Measurements from ENCODE around the gene RORC. TPM values are rescaled to one million over a fixed set of nuclear protein-coding genes. Genes with fewer than 3 reads are reported as not detected.

RORC gene
- total and polyA plus RNA-seq, 2 of the 8 experiments (the other 6 are each of a cell fraction or from before 2014, with no cell fraction given) = 0.44 to 0.54 TPM

GRCh38 chr1:151773702-151774101 lies 57.9 kb downstream of the RORC start:
- H3K27me3 ChIP-seq (replicated peaks in 1 of 4; ENCODE audit: control insufficient read depth in 3 of 4, extremely low read depth in 1 of 4, insufficient read depth in 3 of 4, low read length in 3 of 4) = peaks cover 0 to 1% (median 0%) of the 10 kb centered on the region in 4 experiments; a peak in 1 of 7 replicates
- H3K79me1 ChIP-seq (ENCODE audit: low read depth, low read length) = no peaks in the 10 kb centered on the region
- H4K5ac ChIP-seq (ENCODE audit: insufficient read length, low read depth, low read length) = no peak overlapping the region
- no peak overlapping the region for H3K18ac ChIP-seq (ENCODE audit: extremely low read depth, low read length)
- no peak overlapping the region for H3K56ac ChIP-seq (replicated peaks; ENCODE audit: insufficient read length, low read depth, low read length)
- no peak overlapping the region for H2BK5ac ChIP-seq (ENCODE audit: low read depth, low read length)
- no peak overlapping the region for H2BK12ac ChIP-seq (ENCODE audit: low read depth, low read length)
- H2AK5ac ChIP-seq (ENCODE audit: low read depth, low read length) = no peak overlapping the region
- DNase-seq (ENCODE audit: low read depth in 1 of 2, low spot score in 2 of 2) (no peak), FAIRE-seq (no peak)
- H3K23me2 ChIP-seq (ENCODE audit: low read depth, low read length) = no peaks in the 10 kb centered on the region
- H2BK15ac ChIP-seq (ENCODE audit: low read length) = no peak overlapping the region
- no peak overlapping the region for H3K4ac ChIP-seq (replicated peaks; ENCODE audit: insufficient read length, low read depth, low read length)
- H2AFZ ChIP-seq (ENCODE audit: low read length) = no peak overlapping the region
- H3K36me3 ChIP-seq (ENCODE audit: control insufficient read depth in 2 of 4, insufficient read depth in 4 of 4, low read length in 3 of 4) = peaks cover 0 to 34% (median 11%) of the 10 kb centered on the region in 4 experiments; a peak in 5 of 8 replicates
- no peak overlapping the region for H4K91ac ChIP-seq (replicated peaks; ENCODE audit: insufficient read length, low read length)
- H3K23ac ChIP-seq (ENCODE audit: insufficient read length) = no peak overlapping the region
- H3K79me2 ChIP-seq (ENCODE audit: control insufficient read depth in 1 of 2, insufficient read depth in 2 of 2, low read length in 2 of 2) = no peaks in the 10 kb centered on the region
- no peak overlapping the region for H3K4me2 ChIP-seq (ENCODE audit: insufficient read depth in 1 of 2, low read depth in 2 of 2, low read length in 2 of 2)
- no peak overlapping the region for H4K8ac ChIP-seq (ENCODE audit: extremely low read depth, insufficient read depth, low read length)
- no peaks in the 10 kb centered on the region for H4K20me1 ChIP-seq (replicated peaks in 1 of 2; ENCODE audit: control insufficient read depth in 1 of 2, insufficient read depth in 2 of 2, low read length in 2 of 2)
- POLR2A ChIA-PET (ENCODE audit: partially characterized antibody) = interaction anchor here (1.5 kb wide), 1 partner anchor 14 kb away, joined by 5 read pairs; no protein-coding TSS in a partner anchor
- no peak overlapping the region for H2BK120ac ChIP-seq (replicated peaks; ENCODE audit: low read depth, low read length)
- H3K14ac ChIP-seq (ENCODE audit: insufficient read length) = no peak overlapping the region
- no peak overlapping the region for H3K27ac ChIP-seq (ENCODE audit: low read depth, low read length)
- no peaks in the 10 kb centered on the region for H3K4me1 ChIP-seq (replicated peaks in 1 of 4; ENCODE audit: control insufficient read depth in 3 of 4, insufficient read depth in 4 of 4, low read length in 3 of 4)
- WGBS, 2 experiments (ENCODE audit: extremely low coverage in 1 of 2, insufficient coverage in 1 of 2, insufficient read length in 1 of 2, insufficient replicate concordance in 2 of 2, low coverage in 1 of 2, low lambda C conversion rate in 2 of 2, missing lambda C conversion rate in 1 of 2) = 79% methylated on average over 5 of the region's 5 CpGs; no CpG with 5 or more reads in 1 of the 2 experiments
- peaks cover 0 to 5% of the 10 kb centered on the region in 2 experiments; a peak in 2 of 4 replicates for H3K9me3 ChIP-seq (ENCODE audit: insufficient read depth in 2 of 2, low read depth in 1 of 2, low read length in 1 of 2)
- H3K4me3 ChIP-seq (ENCODE audit: extremely low read depth in 1 of 4, insufficient read depth in 2 of 4, low read depth in 3 of 4, low read length in 4 of 4) = no peak overlapping the region
- no peak overlapping the region for H3K9ac ChIP-seq (replicated peaks in 1 of 4; ENCODE audit: extremely low read depth in 1 of 4, low read depth in 3 of 4, low read length in 3 of 4)
- CTCF ChIA-PET (ENCODE audit: partially characterized antibody) = no interaction called here
- H2BK20ac ChIP-seq (ENCODE audit: low read length) = no peak overlapping the region
- TF ChIP-seq TEAD4 (IDR thresholded peaks at IDR 0.05; ENCODE audit: low read depth, low read length) (no peak), HDAC6 (IDR thresholded peaks at IDR 0.05; ENCODE audit: low read depth, low read length) (no peak), RBBP5 (IDR thresholded peaks at IDR 0.05; ENCODE audit: borderline replicate concordance, low read depth, low read length) (no peak), TBP (IDR thresholded peaks at IDR 0.05; ENCODE audit: low read depth, low read length) (no peak), JUN (IDR thresholded peaks at IDR 0.05; ENCODE audit: low read depth, low read length) (no peak), ASH2L (IDR thresholded peaks at IDR 0.05; ENCODE audit: low read length) (no peak), TAF7 (optimal IDR thresholded peaks at IDR 0.05; ENCODE audit: borderline replicate concordance, low read depth, low read length) (no peak), HDAC2 (IDR thresholded peaks at IDR 0.05; ENCODE audit: borderline replicate concordance in 1 of 2, low read depth in 2 of 2, low read length in 2 of 2) (no peak), CEBPB (IDR thresholded peaks at IDR 0.05; ENCODE audit: low read depth, low read length) (no peak), NRF1 (IDR thresholded peaks at IDR 0.05; ENCODE audit: low read depth, low read length) (no peak), BCL11A (IDR thresholded peaks at IDR 0.05; ENCODE audit: low read depth in 2 of 2, low read length in 2 of 2) (no peak)
- TF ChIP-seq, protein P1, sequence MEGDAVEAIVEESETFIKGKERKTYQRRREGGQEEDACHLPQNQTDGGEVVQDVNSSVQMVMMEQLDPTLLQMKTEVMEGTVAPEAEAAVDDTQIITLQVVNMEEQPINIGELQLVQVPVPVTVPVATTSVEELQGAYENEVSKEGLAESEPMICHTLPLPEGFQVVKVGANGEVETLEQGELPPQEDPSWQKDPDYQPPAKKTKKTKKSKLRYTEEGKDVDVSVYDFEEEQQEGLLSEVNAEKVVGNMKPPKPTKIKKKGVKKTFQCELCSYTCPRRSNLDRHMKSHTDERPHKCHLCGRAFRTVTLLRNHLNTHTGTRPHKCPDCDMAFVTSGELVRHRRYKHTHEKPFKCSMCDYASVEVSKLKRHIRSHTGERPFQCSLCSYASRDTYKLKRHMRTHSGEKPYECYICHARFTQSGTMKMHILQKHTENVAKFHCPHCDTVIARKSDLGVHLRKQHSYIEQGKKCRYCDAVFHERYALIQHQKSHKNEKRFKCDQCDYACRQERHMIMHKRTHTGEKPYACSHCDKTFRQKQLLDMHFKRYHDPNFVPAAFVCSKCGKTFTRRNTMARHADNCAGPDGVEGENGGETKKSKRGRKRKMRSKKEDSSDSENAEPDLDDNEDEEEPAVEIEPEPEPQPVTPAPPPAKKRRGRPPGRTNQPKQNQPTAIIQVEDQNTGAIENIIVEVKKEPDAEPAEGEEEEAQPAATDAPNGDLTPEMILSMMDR (IDR thresholded peaks at IDR 0.05; ENCODE audit: control extremely low read depth in 1 of 3, insufficient read depth in 1 of 3, low read depth in 1 of 3, low read length in 3 of 3) = no peak

All from H1 (cell line).